H9 (cell line): ENCODE data around the gene DBNDD2. TPM values are rescaled to one million over a fixed set of nuclear protein-coding genes. Genes with fewer than 3 reads are reported as not detected.

Experiments used
- DNase-seq: peaks from one replicate; pipeline ENCODE4 v3.0.0-alpha.2; 2017
- H2AFZ ChIP-seq: one replicate; pipeline ENCODE4 v1.6.1; 2013; ENCODE audit warnings: mild to moderate bottlenecking, low read length, control low read depth, moderate library complexity
- H2AK5ac ChIP-seq: 2 replicates; pipeline ENCODE4 v1.6.1; 2013; ENCODE audit warnings: low read length, control low read depth, mixed read lengths; ENCODE audit not compliant: insufficient read length
- H2BK120ac ChIP-seq: one replicate; pipeline ENCODE4 v1.6.1; 2013; ENCODE audit warnings: low read depth, mild to moderate bottlenecking, low read length, control low read depth, inconsistent platforms; ENCODE audit not compliant: poor library complexity, severe bottlenecking
- H2BK12ac ChIP-seq: 2 replicates; pipeline ENCODE4 v1.6.1; 2013; ENCODE audit warnings: low read length, control low read depth, mixed read lengths, low read depth; ENCODE audit not compliant: insufficient read length
- H2BK15ac ChIP-seq: 2 replicates; pipeline ENCODE4 v1.6.1; 2013; ENCODE audit warnings: low read depth, low read length, control low read depth
- H2BK20ac ChIP-seq: one replicate; pipeline ENCODE4 v1.6.1; 2013; ENCODE audit warnings: low read depth, mild to moderate bottlenecking, low read length, control low read depth, inconsistent platforms; ENCODE audit not compliant: poor library complexity, severe bottlenecking
- H2BK5ac ChIP-seq: 2 replicates; pipeline ENCODE4 v1.6.1; 2013; ENCODE audit warnings: low read length, control low read depth, mixed read lengths; ENCODE audit not compliant: insufficient read length
- H3K14ac ChIP-seq: 2 replicates; pipeline ENCODE4 v1.6.1; 2013; ENCODE audit warnings: low read length, control low read depth; ENCODE audit not compliant: insufficient read depth
- H3K18ac ChIP-seq: 2 replicates; pipeline ENCODE4 v1.6.1; 2013; ENCODE audit warnings: low read depth, mild to moderate bottlenecking, mixed read lengths, low read length, control low read depth; ENCODE audit not compliant: insufficient read length
- H3K23ac ChIP-seq: 2 replicates; pipeline ENCODE4 v1.6.1; 2013; ENCODE audit warnings: low read length, control low read depth, mixed read lengths, low read depth; ENCODE audit not compliant: insufficient read length
- H3K23me2 ChIP-seq: 2 replicates; pipeline ENCODE4 v1.6.1; 2013; ENCODE audit warnings: low read depth, mild to moderate bottlenecking, mixed read lengths, low read length, control low read depth; ENCODE audit not compliant: insufficient read length, poor library complexity, severe bottlenecking
- H3K27ac ChIP-seq: 2 replicates; pipeline ENCODE4 v1.5.1; 2013; ENCODE audit warnings: low read length, control low read depth, mixed read lengths, low read depth; ENCODE audit not compliant: insufficient read length
- H3K27me3 ChIP-seq: 2 replicates; pipeline ENCODE4 v1.6.1; 2013; ENCODE audit warnings: low read length, control low read depth, inconsistent platforms; ENCODE audit not compliant: insufficient read depth
- H3K4ac ChIP-seq: 2 replicates; pipeline ENCODE4 v1.6.1; 2013; ENCODE audit warnings: low read depth, mild to moderate bottlenecking, control low read depth, inconsistent platforms, low read length, moderate library complexity
- H3K4me1 ChIP-seq: 2 replicates; pipeline ENCODE4 v1.6.1; 2013; ENCODE audit warnings: low read length, control low read depth, inconsistent platforms; ENCODE audit not compliant: insufficient read depth
- H3K4me2 ChIP-seq: 2 replicates; pipeline ENCODE4 v1.6.1; 2013; ENCODE audit warnings: low read length, control low read depth, mixed read lengths; ENCODE audit not compliant: insufficient read length, insufficient read depth
- H3K56ac ChIP-seq: 2 replicates; pipeline ENCODE4 v1.6.1; 2013; ENCODE audit warnings: low read depth, mild to moderate bottlenecking, mixed read lengths, low read length, control low read depth; ENCODE audit not compliant: insufficient read length
- H3K79me1 ChIP-seq: 2 replicates; pipeline ENCODE4 v1.6.1; 2013; ENCODE audit warnings: low read depth, mild to moderate bottlenecking, moderate library complexity, low read length, control low read depth, inconsistent platforms; ENCODE audit not compliant: insufficient read depth, poor library complexity, severe bottlenecking
- H3K79me2 ChIP-seq: 2 replicates; pipeline ENCODE4 v1.6.1; 2013; ENCODE audit warnings: low read length, control low read depth, inconsistent platforms; ENCODE audit not compliant: insufficient read depth
- H3K9ac ChIP-seq: 2 replicates; pipeline ENCODE4 v1.6.1; 2013; ENCODE audit warnings: low read length, control low read depth, mixed read lengths; ENCODE audit not compliant: insufficient read length; ENCODE audit errors: extremely low read depth
- H3K9me3 ChIP-seq: one replicate; pipeline ENCODE4 v1.6.1; 2013; ENCODE audit warnings: low read depth, low read length, inconsistent platforms; ENCODE audit not compliant: control insufficient read depth
- H3T11ph ChIP-seq: one replicate; pipeline ENCODE4 v1.6.1; 2013; ENCODE audit warnings: mild to moderate bottlenecking, low read length, control low read depth, inconsistent platforms
- H4K20me1 ChIP-seq: one replicate; pipeline ENCODE4 v1.6.1; 2013; ENCODE audit not compliant: control insufficient read depth, insufficient read length, insufficient read depth
- H4K5ac ChIP-seq: 2 replicates; pipeline ENCODE4 v1.6.1; 2013; ENCODE audit warnings: low read depth, mild to moderate bottlenecking, mixed read lengths, low read length, control low read depth; ENCODE audit not compliant: insufficient read length
- H4K8ac ChIP-seq: replicated peaks from 2 replicates; pipeline ENCODE4 v1.6.1; 2013; ENCODE audit warnings: low read length, control low read depth, mixed read lengths, low read depth; ENCODE audit not compliant: insufficient read length
- H4K91ac ChIP-seq: 2 replicates; pipeline ENCODE4 v1.6.1; 2013; ENCODE audit warnings: low read depth, mild to moderate bottlenecking, moderate library complexity, mixed read lengths, low read length, control low read depth; ENCODE audit not compliant: insufficient read length
- H3K27ac Mint-ChIP-seq, 3 experiments: 2 replicates in 2 of 3; 3 replicates in 1 of 3; pipeline ENCODE4 v1.8.0; 2020 to 2021; ENCODE audit warnings: mixed read lengths in 3 of 3, mild to moderate bottlenecking in 1 of 3, moderate library complexity in 1 of 3
- H3K27me3 Mint-ChIP-seq: 2 replicates; pipeline ENCODE4 v1.8.0; 2021; ENCODE audit warnings: low read depth, mild to moderate bottlenecking, moderate library complexity, mixed read lengths
- H3K36me3 Mint-ChIP-seq, 3 experiments: 2 replicates in 2 of 3; 3 replicates in 1 of 3; pipeline ENCODE4 v1.8.0; 2020 to 2021; ENCODE audit warnings: low read depth in 3 of 3, mixed read lengths in 3 of 3; ENCODE audit not compliant: insufficient read depth in 1 of 3
- H3K4me1 Mint-ChIP-seq, 2 experiments: 2 replicates each; pipeline ENCODE4 v1.8.0; 2020; ENCODE audit warnings: mixed read lengths in 2 of 2
- H3K4me3 Mint-ChIP-seq, 2 experiments: 2 replicates in 1 of 2; 3 replicates in 1 of 2; pipeline ENCODE4 v1.8.0; 2020 to 2021; ENCODE audit warnings: mild to moderate bottlenecking in 2 of 2, mixed read lengths in 2 of 2, moderate library complexity in 1 of 2
- H3K9me3 Mint-ChIP-seq, 2 experiments: 2 replicates in 1 of 2; 3 replicates in 1 of 2; pipeline ENCODE4 v1.8.0; 2020; ENCODE audit warnings: mild to moderate bottlenecking in 2 of 2, mixed read lengths in 2 of 2, moderate library complexity in 1 of 2
- WGBS: extraction: QIAGEN DNeasy Blood & Tissue Kit; methylation state at CpG from one replicate; pipeline ENCODE4 v1.1.7; 2013; ENCODE audit warnings: missing lambda C conversion rate, low lambda C conversion rate, mixed read lengths; ENCODE audit not compliant: insufficient read length; ENCODE audit errors: extremely low coverage; 5-methylcytosine and 5-hydroxymethylcytosine counted together
- total RNA-seq: library from RNA; stranded (reverse); gene quantifications from 2 replicates; pipeline ENCODE4 v1.2.1, GENCODE V29; 2021
- TF ChIP-seq, protein P1 (sequence below): fragments of 200-600 bp; sonication (generic); conservative IDR thresholded peaks from 3 replicates; pipeline ENCODE4 v1.8.0; 2021; ENCODE audit warnings: antibody characterized with exemption, mild to moderate bottlenecking

DBNDD2 gene
- total RNA-seq, 1 experiment from 2014 or later: 39.1 TPM

DNA sequence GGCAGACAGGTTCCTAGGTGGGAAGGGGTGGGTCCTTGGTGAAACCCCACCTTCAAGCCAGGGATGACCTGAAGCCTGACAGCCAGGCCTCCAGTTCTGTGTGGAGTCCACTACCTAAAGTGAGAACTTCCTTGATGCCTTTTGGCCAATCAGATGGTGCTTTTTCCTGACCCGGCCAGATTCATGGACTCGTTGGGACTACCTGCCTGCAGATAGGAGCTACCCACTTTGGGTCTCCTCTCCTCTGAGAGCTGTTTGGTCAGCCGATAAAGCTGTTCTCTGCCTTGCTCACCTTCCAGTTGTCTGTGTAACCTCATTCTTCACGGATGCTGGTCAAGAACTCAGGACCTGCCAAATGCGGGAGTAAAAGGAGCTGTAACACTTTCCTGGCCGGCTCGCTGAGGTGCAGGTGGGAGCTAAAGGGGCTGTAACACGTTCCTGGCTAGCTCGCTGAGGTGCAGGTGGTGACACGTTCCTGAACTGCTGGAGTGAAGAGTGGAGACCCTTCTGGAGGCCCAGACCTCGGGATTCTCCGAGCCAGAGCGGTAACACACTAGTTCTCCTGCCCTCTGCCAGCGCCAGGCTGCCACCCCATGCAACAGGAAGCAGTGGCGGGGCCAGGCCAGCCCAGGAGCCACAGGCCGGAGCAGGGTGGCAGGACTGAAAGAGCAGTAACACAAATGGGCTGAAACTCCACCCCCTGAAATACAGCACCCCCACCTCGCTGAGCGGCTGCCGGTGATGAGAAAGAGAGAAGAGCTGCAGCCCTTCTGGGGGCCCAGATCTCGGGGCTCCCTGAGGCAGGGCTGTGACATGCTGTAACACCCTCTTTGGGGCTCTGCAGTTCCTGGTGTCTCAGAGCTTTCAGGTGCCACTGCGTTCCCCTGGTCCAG is 13.6 kb upstream of the DBNDD2 start:
- Mint-ChIP-seq H3K9me3 (peaks cover 8 to 9% of the 10 kb centered on the region in 2 experiments), H3K27me3 (no peaks in the 10 kb centered on the region; the same call in none of the 2 replicates), H3K4me3 (no peak overlapping the region), H3K4me1 (no peaks in the 10 kb centered on the region), H3K36me3 (peaks cover 0 to 3% (median 2%) of the 10 kb centered on the region in 3 experiments; a peak in 2 of 7 replicates), H3K27ac (no peak overlapping the region)
- Histone ChIP-seq H2BK120ac (no peak overlapping the region), H3K23ac (no peak overlapping the region), H3K9ac (no peak overlapping the region), H3K79me1 (no peaks in the 10 kb centered on the region), H3K4ac (no peak overlapping the region), H3K4me2 (no peak overlapping the region), H3K9me3 (no peaks in the 10 kb centered on the region), H3K4me1 (no peaks in the 10 kb centered on the region), H4K91ac (no peak overlapping the region), H2BK15ac (no peak overlapping the region), H3K79me2 (no peaks in the 10 kb centered on the region), H2BK20ac (no peak overlapping the region), H3T11ph (no peak overlapping the region), H2BK5ac (no peak overlapping the region), H3K23me2 (no peaks in the 10 kb centered on the region), H2AK5ac (no peak overlapping the region), H2AFZ (no peak overlapping the region), H3K18ac (no peak overlapping the region), H3K27ac (no peak overlapping the region), H4K8ac (no peak overlapping the region), H3K27me3 (no peaks in the 10 kb centered on the region), H4K5ac (no peak overlapping the region), H3K56ac (no peak overlapping the region), H2BK12ac (no peak overlapping the region), H3K14ac (no peak overlapping the region), H4K20me1 (no peaks in the 10 kb centered on the region)
- TF ChIP-seq, protein P1, sequence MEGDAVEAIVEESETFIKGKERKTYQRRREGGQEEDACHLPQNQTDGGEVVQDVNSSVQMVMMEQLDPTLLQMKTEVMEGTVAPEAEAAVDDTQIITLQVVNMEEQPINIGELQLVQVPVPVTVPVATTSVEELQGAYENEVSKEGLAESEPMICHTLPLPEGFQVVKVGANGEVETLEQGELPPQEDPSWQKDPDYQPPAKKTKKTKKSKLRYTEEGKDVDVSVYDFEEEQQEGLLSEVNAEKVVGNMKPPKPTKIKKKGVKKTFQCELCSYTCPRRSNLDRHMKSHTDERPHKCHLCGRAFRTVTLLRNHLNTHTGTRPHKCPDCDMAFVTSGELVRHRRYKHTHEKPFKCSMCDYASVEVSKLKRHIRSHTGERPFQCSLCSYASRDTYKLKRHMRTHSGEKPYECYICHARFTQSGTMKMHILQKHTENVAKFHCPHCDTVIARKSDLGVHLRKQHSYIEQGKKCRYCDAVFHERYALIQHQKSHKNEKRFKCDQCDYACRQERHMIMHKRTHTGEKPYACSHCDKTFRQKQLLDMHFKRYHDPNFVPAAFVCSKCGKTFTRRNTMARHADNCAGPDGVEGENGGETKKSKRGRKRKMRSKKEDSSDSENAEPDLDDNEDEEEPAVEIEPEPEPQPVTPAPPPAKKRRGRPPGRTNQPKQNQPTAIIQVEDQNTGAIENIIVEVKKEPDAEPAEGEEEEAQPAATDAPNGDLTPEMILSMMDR: no peak
- no peak for DNase-seq
- no CpG with 5 or more reads among the region's 21 CpGs for WGBS
